Left ventricle myocardium inferior (tissue), 1 donor: ENCODE measurements around the gene UST. TPM values are rescaled to one million over a fixed set of nuclear protein-coding genes. Genes with fewer than 3 reads are reported as not detected.
A peak's percentile ranks its signal among the peaks of the same experiment; 100 is the strongest.

Experiments used
- DNase-seq: peaks from one replicate; pipeline ENCODE4 v3.0.0-alpha.2; 2020
- H3K27ac ChIP-seq: fragments of 200-600 bp; replicated peaks from 2 replicates; pipeline ENCODE4 v1.8.0; 2021
- H3K27me3 ChIP-seq: fragments of 200-600 bp; 2 replicates; pipeline ENCODE4 v1.8.0; 2021; ENCODE audit warnings: low read depth
- H3K36me3 ChIP-seq: fragments of 200-600 bp; 2 replicates; pipeline ENCODE4 v1.8.0; 2021
- H3K4me1 ChIP-seq: fragments of 200-600 bp; 2 replicates; pipeline ENCODE4 v1.8.0; 2021
- H3K4me3 ChIP-seq: fragments of 200-600 bp; 2 replicates; pipeline ENCODE4 v1.8.0; 2021; ENCODE audit warnings: mild to moderate bottlenecking, moderate library complexity
- H3K9me3 ChIP-seq: fragments of 200-600 bp; replicated peaks from 2 replicates; pipeline ENCODE4 v1.8.0; 2021
- intact Hi-C: fragments of 100-400 bp; cut with micrococcal nuclease; formaldehyde crosslinking; loops from one replicate; pipeline ENCODE4 v1.11.0; 2022
- total RNA-seq: library from RNA; stranded (reverse); fragmentation: NEBNext Ultra II Directional; extraction: Animal tissue kit (Norgen Biotek cat#: 25700); gene quantifications from one replicate; pipeline ENCODE4 v1.2.1, GENCODE V29; 2021
- TF ChIP-seq, protein P1 (sequence below): fragments of 200-600 bp; IDR thresholded peaks from 2 replicates; pipeline ENCODE4 v1.8.0; 2021; ENCODE audit warnings: antibody characterized with exemption, mild to moderate bottlenecking, borderline replicate concordance
- donor health status: DM: no; HTN: yes; CAD: no; lungs with severe emphysema.

UST gene
- total RNA-seq, 1 donor from 2014 or later, result 3.3 TPM

DNA sequence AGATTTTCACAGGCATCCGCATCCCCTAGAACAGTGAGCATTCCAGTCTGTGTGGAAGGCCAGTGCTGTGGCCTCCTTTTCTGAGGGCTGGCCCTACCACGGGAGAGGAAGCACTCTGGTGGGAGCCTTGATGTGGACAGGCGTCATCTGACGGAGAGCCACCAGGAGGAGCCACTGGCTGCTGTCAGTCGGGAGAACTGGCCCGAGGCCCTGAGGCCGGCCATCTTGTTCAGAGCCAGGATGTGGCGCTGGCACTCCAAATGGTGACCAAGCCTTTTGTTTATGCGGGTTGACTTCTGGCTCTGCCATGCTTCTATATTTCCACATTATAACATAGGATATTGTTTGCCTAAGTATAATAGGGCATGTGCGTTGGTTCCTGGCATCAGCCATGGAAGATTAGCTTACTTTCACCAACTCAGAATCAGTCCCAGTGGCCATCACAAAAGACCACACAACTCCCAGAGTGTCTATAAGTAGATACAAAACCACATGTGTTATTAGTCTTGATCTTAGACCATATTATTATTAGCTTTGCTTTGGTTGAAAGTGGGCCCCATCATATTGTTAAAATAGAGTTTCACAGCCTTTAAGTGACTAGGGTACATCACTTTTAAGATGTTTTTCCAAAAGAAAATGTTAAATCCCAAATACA lies 296.8 kb downstream of the UST start:
- Histone ChIP-seq H3K4me3 (no peak overlapping the region), H3K27me3 (no peaks in the 10 kb centered on the region), H3K36me3 (no peaks in the 10 kb centered on the region), H3K4me1 (peaks cover 8% of the 10 kb centered on the region), H3K9me3 (no peaks in the 10 kb centered on the region), H3K27ac (no peak overlapping the region)
- intact Hi-C loops, result no loop called here
- TF ChIP-seq, protein P1, sequence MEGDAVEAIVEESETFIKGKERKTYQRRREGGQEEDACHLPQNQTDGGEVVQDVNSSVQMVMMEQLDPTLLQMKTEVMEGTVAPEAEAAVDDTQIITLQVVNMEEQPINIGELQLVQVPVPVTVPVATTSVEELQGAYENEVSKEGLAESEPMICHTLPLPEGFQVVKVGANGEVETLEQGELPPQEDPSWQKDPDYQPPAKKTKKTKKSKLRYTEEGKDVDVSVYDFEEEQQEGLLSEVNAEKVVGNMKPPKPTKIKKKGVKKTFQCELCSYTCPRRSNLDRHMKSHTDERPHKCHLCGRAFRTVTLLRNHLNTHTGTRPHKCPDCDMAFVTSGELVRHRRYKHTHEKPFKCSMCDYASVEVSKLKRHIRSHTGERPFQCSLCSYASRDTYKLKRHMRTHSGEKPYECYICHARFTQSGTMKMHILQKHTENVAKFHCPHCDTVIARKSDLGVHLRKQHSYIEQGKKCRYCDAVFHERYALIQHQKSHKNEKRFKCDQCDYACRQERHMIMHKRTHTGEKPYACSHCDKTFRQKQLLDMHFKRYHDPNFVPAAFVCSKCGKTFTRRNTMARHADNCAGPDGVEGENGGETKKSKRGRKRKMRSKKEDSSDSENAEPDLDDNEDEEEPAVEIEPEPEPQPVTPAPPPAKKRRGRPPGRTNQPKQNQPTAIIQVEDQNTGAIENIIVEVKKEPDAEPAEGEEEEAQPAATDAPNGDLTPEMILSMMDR, result peak; percentile 26
- DNase-seq, result no peak

DNA sequence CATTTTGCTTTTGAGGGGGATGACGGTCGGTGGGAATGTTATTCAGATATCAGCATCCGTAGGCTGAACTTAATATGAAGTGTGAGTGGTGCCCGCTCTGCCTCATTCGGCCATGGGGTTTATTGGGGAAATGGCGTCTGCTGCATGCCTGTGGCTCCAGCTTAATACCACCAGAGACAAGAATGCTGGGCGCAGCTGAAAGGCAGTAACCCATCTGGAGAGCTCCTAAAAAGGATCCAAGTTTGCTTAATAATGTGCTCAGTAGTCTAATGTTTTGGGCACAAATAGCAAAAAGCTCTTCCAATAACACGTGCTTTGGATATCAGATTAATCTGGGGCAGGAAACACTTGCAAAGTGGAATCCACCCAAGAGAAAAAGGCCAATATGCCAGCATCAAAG lies 297.7 kb downstream of the UST start:
- H3K9me3 ChIP-seq, result no peaks in the 10 kb centered on the region
- H3K4me1 ChIP-seq, result peaks cover 8% of the 10 kb centered on the region
- H3K27ac ChIP-seq, result no peak overlapping the region
- intact Hi-C loops, result no loop called here
- H3K27me3 ChIP-seq, result no peaks in the 10 kb centered on the region
- TF ChIP-seq, protein P1, result no peak
- no peaks in the 10 kb centered on the region for H3K36me3 ChIP-seq
- no peak for DNase-seq
- no peak overlapping the region for H3K4me3 ChIP-seq

DNA sequence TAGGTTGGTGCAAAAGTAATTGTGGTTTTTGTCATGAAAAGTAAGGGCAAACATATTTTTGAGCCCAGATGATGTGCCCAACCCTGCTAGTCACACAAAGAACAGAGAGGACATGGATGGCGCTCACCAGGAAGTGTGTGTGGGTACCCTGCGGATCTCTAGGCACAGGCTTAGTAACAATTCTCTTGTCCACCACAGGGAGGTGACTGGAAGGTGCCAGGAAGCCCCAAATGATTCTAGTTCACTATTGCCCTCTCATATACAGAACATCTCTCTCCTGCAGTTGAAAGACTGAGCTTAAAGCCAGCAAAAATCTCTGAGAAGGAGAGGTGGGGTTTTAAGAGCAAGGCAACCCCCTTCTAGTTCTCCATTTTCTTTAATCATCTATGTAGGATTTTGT lies 298.6 kb downstream of the UST start:
- intact Hi-C loops, result no loop called here
- DNase-seq, result no peak

DNA sequence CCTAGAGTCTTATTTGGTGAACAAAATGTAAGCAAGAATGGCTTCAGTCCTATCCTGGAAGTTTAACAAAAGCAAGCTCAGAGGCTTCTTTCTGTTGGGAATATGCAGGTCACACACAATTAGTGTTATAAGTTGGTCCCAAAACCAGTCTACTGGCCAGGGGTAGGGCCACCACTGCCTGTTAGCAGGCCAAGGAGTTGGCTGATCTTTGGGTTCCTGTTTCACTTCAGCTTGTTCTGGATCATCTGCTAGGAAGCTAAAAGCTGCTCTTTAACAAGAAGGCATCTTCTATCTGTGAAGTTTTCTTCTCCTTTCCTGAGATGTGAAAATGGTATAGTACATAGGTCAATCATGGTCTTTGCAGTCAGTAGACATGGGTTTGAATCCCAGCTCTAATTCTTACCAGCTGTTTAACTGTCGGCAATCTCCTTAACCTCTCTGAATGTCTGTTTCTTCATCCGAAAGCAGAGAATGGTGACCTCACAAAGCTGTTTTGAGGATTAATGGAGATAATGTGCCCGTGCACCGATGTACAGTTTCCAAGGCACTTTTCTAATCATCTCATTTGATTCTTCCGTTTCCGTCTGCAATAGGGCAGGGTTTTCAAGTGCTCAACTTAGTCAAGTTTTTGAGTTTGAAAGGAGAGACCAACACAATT lies 299.5 kb downstream of the UST start:
- no peak for DNase-seq
- no peaks in the 10 kb centered on the region for H3K27me3 ChIP-seq
- peaks cover 8% of the 10 kb centered on the region for H3K4me1 ChIP-seq
- H3K27ac ChIP-seq, result no peak overlapping the region
- H3K4me3 ChIP-seq, result no peak overlapping the region
- H3K36me3 ChIP-seq, result no peaks in the 10 kb centered on the region
- no peaks in the 10 kb centered on the region for H3K9me3 ChIP-seq
- TF ChIP-seq, protein P1, result no peak
- intact Hi-C loops, result no loop called here

More for the DNA sequence above, 298.6 kb downstream of the UST start:
- Histone ChIP-seq H3K9me3 (no peaks in the 10 kb centered on the region), H3K4me1 (peaks cover 8% of the 10 kb centered on the region), H3K36me3 (no peaks in the 10 kb centered on the region), H3K27me3 (no peaks in the 10 kb centered on the region), H3K4me3 (no peak overlapping the region), H3K27ac (no peak overlapping the region)
- TF ChIP-seq, protein P1, result no peak

DNA sequence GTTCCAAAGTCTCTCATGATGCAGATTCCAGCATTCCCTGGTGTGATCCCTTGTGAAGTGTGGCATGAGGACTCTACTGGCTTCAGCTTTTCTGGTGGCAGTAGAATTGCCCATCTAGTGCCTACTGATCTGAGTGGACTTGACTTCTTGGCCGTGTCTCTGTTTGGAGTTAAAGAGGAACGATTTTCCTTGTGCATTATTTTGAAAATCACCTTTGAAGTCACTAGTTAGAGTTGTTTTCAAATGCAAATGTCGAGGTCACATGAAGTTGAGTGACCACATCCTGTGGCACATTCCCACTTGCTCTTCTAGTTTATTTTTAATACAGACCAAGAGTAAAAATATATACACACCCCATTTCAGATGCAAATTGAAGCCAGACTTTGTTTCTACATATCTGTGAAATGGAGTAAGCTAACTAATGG lies 300.0 kb downstream of the UST start:
- Histone ChIP-seq H3K4me1 (peaks cover 8% of the 10 kb centered on the region), H3K36me3 (no peaks in the 10 kb centered on the region), H3K27me3 (no peaks in the 10 kb centered on the region), H3K27ac (no peak overlapping the region), H3K4me3 (no peak overlapping the region), H3K9me3 (no peaks in the 10 kb centered on the region)
- intact Hi-C loops, result no loop called here
- DNase-seq, result no peak
- TF ChIP-seq, protein P1, result no peak
